ENCODE data around the gene GNAO1.

GRCh38 chr16:56312556-56312955, 121.3 kb downstream of the GNAO1 start:
- TF ChIP-seq, protein P1, sequence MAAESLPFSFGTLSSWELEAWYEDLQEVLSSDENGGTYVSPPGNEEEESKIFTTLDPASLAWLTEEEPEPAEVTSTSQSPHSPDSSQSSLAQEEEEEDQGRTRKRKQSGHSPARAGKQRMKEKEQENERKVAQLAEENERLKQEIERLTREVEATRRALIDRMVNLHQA (CRISPR knock-in tag; IDR thresholded peaks at IDR 0.05), result no peak
- no peak for TF ChIP-seq NFIC (IDR thresholded peaks at IDR 0.05; ENCODE audit: low read length)
- TF ChIP-seq ZSCAN29 (CRISPR knock-in tag; conservative IDR thresholded peaks at IDR 0.05), result no peak
- TF ChIP-seq KAT7 (CRISPR knock-in tag; IDR thresholded peaks at IDR 0.05; ENCODE audit: borderline replicate concordance), result no peak
- no peak for TF ChIP-seq YY1 (IDR thresholded peaks at IDR 0.05; ENCODE audit: insufficient read depth, insufficient replicate concordance, low read depth, low read length)
- no peak for TF ChIP-seq TBL1XR1 (IDR thresholded peaks at IDR 0.05; ENCODE audit: borderline replicate concordance, low read length, partially characterized antibody)
- TF ChIP-seq, protein P2, sequence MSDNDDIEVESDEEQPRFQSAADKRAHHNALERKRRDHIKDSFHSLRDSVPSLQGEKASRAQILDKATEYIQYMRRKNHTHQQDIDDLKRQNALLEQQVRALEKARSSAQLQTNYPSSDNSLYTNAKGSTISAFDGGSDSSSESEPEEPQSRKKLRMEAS (IDR thresholded peaks at IDR 0.05), result no peak

Measured in HepG2 (cell line).